Neural progenitor cell (in vitro differentiated cells): Measurements from ENCODE around the gene TXNDC15.

Experiments
- EZH2 ChIP-seq: fragments of 200-600 bp; sonication (generic); IDR thresholded peaks from 2 replicates; pipeline ENCODE4 v1.6.1; 2017; ENCODE audit warnings: antibody characterized with exemption, mild to moderate bottlenecking, moderate library complexity
- TF ChIP-seq, protein P1 (sequence below): fragments of 200-600 bp; sonication (generic); IDR thresholded peaks from 2 replicates; pipeline ENCODE4 v1.5.1; 2017; ENCODE audit warnings: antibody characterized with exemption, mild to moderate bottlenecking

DNA sequence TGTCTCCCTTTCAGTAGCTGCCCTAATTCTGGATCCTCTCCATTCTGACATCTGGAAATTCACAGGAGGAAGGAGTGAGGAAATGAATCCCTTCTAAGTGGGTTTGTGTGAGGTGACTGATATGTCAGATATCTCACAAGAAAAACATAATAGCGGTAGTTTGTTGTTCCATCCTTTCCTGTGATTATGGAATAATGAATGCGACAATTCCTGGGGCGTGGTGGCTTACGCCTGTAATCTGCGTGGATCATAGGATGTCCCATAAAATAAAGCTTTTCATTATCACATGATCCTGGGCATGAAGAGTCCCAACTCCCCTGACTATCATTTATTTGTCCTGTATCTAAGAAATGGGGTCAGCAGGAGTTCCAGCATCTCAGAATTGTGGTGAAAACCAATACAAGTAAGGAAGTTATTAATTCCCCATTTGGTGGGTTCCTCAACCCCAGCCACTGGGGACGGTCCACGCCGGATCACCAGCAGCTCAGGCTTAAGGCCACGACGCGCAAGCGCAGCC lies 28.8 kb upstream of the TXNDC15 start:
- TF ChIP-seq, protein P1, sequence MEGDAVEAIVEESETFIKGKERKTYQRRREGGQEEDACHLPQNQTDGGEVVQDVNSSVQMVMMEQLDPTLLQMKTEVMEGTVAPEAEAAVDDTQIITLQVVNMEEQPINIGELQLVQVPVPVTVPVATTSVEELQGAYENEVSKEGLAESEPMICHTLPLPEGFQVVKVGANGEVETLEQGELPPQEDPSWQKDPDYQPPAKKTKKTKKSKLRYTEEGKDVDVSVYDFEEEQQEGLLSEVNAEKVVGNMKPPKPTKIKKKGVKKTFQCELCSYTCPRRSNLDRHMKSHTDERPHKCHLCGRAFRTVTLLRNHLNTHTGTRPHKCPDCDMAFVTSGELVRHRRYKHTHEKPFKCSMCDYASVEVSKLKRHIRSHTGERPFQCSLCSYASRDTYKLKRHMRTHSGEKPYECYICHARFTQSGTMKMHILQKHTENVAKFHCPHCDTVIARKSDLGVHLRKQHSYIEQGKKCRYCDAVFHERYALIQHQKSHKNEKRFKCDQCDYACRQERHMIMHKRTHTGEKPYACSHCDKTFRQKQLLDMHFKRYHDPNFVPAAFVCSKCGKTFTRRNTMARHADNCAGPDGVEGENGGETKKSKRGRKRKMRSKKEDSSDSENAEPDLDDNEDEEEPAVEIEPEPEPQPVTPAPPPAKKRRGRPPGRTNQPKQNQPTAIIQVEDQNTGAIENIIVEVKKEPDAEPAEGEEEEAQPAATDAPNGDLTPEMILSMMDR = no peak
- no peak for TF ChIP-seq EZH2
